ENCODE results near the gene TTLL1. TPM values are rescaled to one million over a fixed set of nuclear protein-coding genes. Genes with fewer than 3 reads are reported as not detected.
"Not testable (repeated sequence)": the region's sequence is repeated elsewhere in the genome, so short reads cannot be mapped to it uniquely, and the experiment has no call there.

Gene TTLL1
- total RNA-seq, 2 experiments from 2014 or later: 8.0 to 8.7 TPM

- no peak for ATAC-seq
- Mint-ChIP-seq H3K9me3 (ENCODE audit: insufficient read depth) (no peaks in the 10 kb centered on the region), H3K27ac (no peak overlapping the region), H3K4me1 (ENCODE audit: low read depth) (peaks cover 20% of the 10 kb centered on the region), H3K27me3 (ENCODE audit: low read depth) (peaks cover 3% of the 10 kb centered on the region), H3K4me3 (no peak overlapping the region), H3K36me3 (ENCODE audit: low read depth) (peaks cover 5% of the 10 kb centered on the region)
- ChIA-PET CTCF (interaction anchor here (2.3 kb wide), 1 partner anchor 12 kb away, joined by 5 read pairs; no protein-coding TSS in a partner anchor), POLR2A (no interaction called here)
- DNase-seq: no peak
These were observed 71.4 kb downstream of the TTLL1 start for GRCh38 chr22:43017525-43018460.

- H3K4me3 Mint-ChIP-seq; H3K27ac Mint-ChIP-seq; H3K9me3 Mint-ChIP-seq (ENCODE audit: insufficient read depth); DNase-seq; ATAC-seq; H3K36me3 Mint-ChIP-seq (ENCODE audit: low read depth); H3K27me3 Mint-ChIP-seq (ENCODE audit: low read depth): not testable (repeated sequence)
- CTCF ChIA-PET: interaction anchor here (2.3 kb wide), 1 partner anchor 11 kb away, joined by 5 read pairs; no protein-coding TSS in a partner anchor
- POLR2A ChIA-PET: interaction anchor here (1.3 kb wide), 1 partner anchor 188 kb away, joined by 4 read pairs; no protein-coding TSS in a partner anchor
- H3K4me1 Mint-ChIP-seq (ENCODE audit: low read depth): peaks cover 20% of the 10 kb centered on the region
These were observed 73.0 kb downstream of the TTLL1 start for GRCh38 chr22:43016150-43016549.

- Mint-ChIP-seq H3K27ac (peak overlapping the region; percentile 77), H3K4me3 (peak overlapping the region; percentile 91)
- POLR2A ChIA-PET: interaction anchor here (0.6 to 1.3 kb wide), 6 partner anchors 15 to 187 kb away, joined by 3 to 4 read pairs (median 3); no protein-coding TSS in a partner anchor
These were observed 73.5 kb downstream of the TTLL1 start for GRCh38 chr22:43015677-43016042.

GRCh38 chr22:43014869-43015676, 74.1 kb downstream of the TTLL1 start, which contains the start of gene PACSIN2:
Gene PACSIN2 (minus strand): TSS chr22:43015149. CDS start chr22:42912080, 103,069 bp downstream.
- peak within 1 kb of the TSS; percentile 80 for H3K27ac Mint-ChIP-seq
- ATAC-seq: peak; percentile 99
- CTCF ChIA-PET: interaction anchor here (0.7 kb wide), 1 partner anchor 19 kb away, joined by 3 read pairs; no protein-coding TSS in a partner anchor
- peaks cover 20% of the 10 kb centered on the region for H3K4me1 Mint-ChIP-seq (ENCODE audit: low read depth)
- H3K4me3 Mint-ChIP-seq: peak within 1 kb of the TSS; percentile 91
- POLR2A ChIA-PET: interaction anchor here (0.6 to 1.5 kb wide), 9 partner anchors 11 to 401 kb away, joined by 3 to 12 read pairs (median 4); partner anchors contain the start of gene POLDIP3
- H3K36me3 Mint-ChIP-seq (ENCODE audit: low read depth): peaks cover 5% of the 10 kb centered on the region
- peaks cover 3% of the 10 kb centered on the region for H3K27me3 Mint-ChIP-seq (ENCODE audit: low read depth)
- H3K9me3 Mint-ChIP-seq (ENCODE audit: insufficient read depth): no peaks in the 10 kb centered on the region
- peak; percentile 99 for DNase-seq

More at GRCh38 chr22:43015677-43016042, 73.5 kb downstream of the TTLL1 start:
- CTCF ChIA-PET: interaction anchor here (0.7 to 2.3 kb wide), 2 partner anchors 10 to 18 kb away, joined by 3 to 5 read pairs; no protein-coding TSS in a partner anchor
- peaks cover 20% of the 10 kb centered on the region for H3K4me1 Mint-ChIP-seq (ENCODE audit: low read depth)
- no peaks in the 10 kb centered on the region for H3K9me3 Mint-ChIP-seq (ENCODE audit: insufficient read depth)
- ATAC-seq (no peak), DNase-seq (no peak)
- H3K27me3 Mint-ChIP-seq (ENCODE audit: low read depth): peaks cover 3% of the 10 kb centered on the region
- H3K36me3 Mint-ChIP-seq (ENCODE audit: low read depth): peaks cover 5% of the 10 kb centered on the region

GRCh38 chr22:43014316-43014868, 74.8 kb downstream of the TTLL1 start:
- Mint-ChIP-seq H3K36me3 (ENCODE audit: low read depth) (peaks cover 5% of the 10 kb centered on the region), H3K4me1 (ENCODE audit: low read depth) (peaks cover 20% of the 10 kb centered on the region), H3K27ac (peak overlapping the region; percentile 80), H3K4me3 (peak overlapping the region; percentile 91), H3K9me3 (ENCODE audit: insufficient read depth) (no peaks in the 10 kb centered on the region), H3K27me3 (ENCODE audit: low read depth) (peaks cover 3% of the 10 kb centered on the region)
- DNase-seq: peak; percentile 38
- POLR2A ChIA-PET: interaction anchor here (1.2 to 1.5 kb wide), 3 partner anchors 10 to 400 kb away, joined by 5 to 12 read pairs (median 5); partner anchors contain the start of gene POLDIP3
- ATAC-seq: peak; percentile 10
- CTCF ChIA-PET: interaction anchor here (1.7 kb wide), 1 partner anchor 147 kb away, joined by 6 read pairs; no protein-coding TSS in a partner anchor

GRCh38 chr22:43013355-43014315, 75.6 kb downstream of the TTLL1 start:
- Mint-ChIP-seq H3K27ac (peak overlapping the region; percentile 80), H3K36me3 (ENCODE audit: low read depth) (peaks cover 5% of the 10 kb centered on the region), H3K4me3 (peak overlapping the region; percentile 91), H3K4me1 (ENCODE audit: low read depth) (peaks cover 21% of the 10 kb centered on the region), H3K9me3 (ENCODE audit: insufficient read depth) (no peaks in the 10 kb centered on the region), H3K27me3 (ENCODE audit: low read depth) (peaks cover 3% of the 10 kb centered on the region)
- ATAC-seq (no peak), DNase-seq (no peak)
- CTCF ChIA-PET: interaction anchor here (0.9 to 1.7 kb wide), 6 partner anchors 8 to 146 kb away, joined by 4 to 7 read pairs (median 5); no protein-coding TSS in a partner anchor
- POLR2A ChIA-PET: interaction anchor here (0.6 to 1.5 kb wide), 5 partner anchors 9 to 399 kb away, joined by 3 to 12 read pairs (median 5); partner anchors contain the start of gene POLDIP3

GRCh38 chr22:43012390-43012789, 76.8 kb downstream of the TTLL1 start:
- no peak overlapping the region for H3K4me3 Mint-ChIP-seq
- H3K36me3 Mint-ChIP-seq (ENCODE audit: low read depth): peaks cover 5% of the 10 kb centered on the region
- H3K4me1 Mint-ChIP-seq (ENCODE audit: low read depth): peaks cover 26% of the 10 kb centered on the region
- no peak for DNase-seq
- no peak overlapping the region for H3K27ac Mint-ChIP-seq
- ATAC-seq: no peak
- POLR2A ChIA-PET: no interaction called here
- no peaks in the 10 kb centered on the region for H3K9me3 Mint-ChIP-seq (ENCODE audit: insufficient read depth)
- CTCF ChIA-PET: interaction anchor here (1.6 kb wide), 1 partner anchor 22 kb away, joined by 7 read pairs; no protein-coding TSS in a partner anchor
- H3K27me3 Mint-ChIP-seq (ENCODE audit: low read depth): peaks cover 3% of the 10 kb centered on the region

GRCh38 chr22:43011079-43011478, 78.1 kb downstream of the TTLL1 start:
- Mint-ChIP-seq H3K27me3 (ENCODE audit: low read depth) (peaks cover 3% of the 10 kb centered on the region), H3K36me3 (ENCODE audit: low read depth) (peaks cover 5% of the 10 kb centered on the region), H3K9me3 (ENCODE audit: insufficient read depth) (no peaks in the 10 kb centered on the region), H3K27ac (no peak overlapping the region), H3K4me3 (no peak overlapping the region), H3K4me1 (ENCODE audit: low read depth) (peaks cover 29% of the 10 kb centered on the region)
- ATAC-seq (no peak), DNase-seq (no peak)
- CTCF ChIA-PET: interaction anchor here (0.9 kb wide), 1 partner anchor 134 kb away, joined by 3 read pairs; no protein-coding TSS in a partner anchor
- POLR2A ChIA-PET: no interaction called here

GRCh38 chr22:43009444-43009843, 79.7 kb downstream of the TTLL1 start:
- ChIA-PET CTCF (no interaction called here), POLR2A (no interaction called here)
- no peak for ATAC-seq

GRCh38 chr22:43008921-43009320, 80.3 kb downstream of the TTLL1 start:
- H3K27me3 Mint-ChIP-seq (ENCODE audit: low read depth): no peaks in the 10 kb centered on the region
- H3K9me3 Mint-ChIP-seq (ENCODE audit: insufficient read depth): no peaks in the 10 kb centered on the region
- ChIA-PET CTCF (no interaction called here), POLR2A (no interaction called here)
- no peak overlapping the region for H3K4me3 Mint-ChIP-seq
- H3K4me1 Mint-ChIP-seq (ENCODE audit: low read depth): peaks cover 38% of the 10 kb centered on the region
- H3K27ac Mint-ChIP-seq: no peak overlapping the region
- DNase-seq (no peak), ATAC-seq (no peak)
- peaks cover 5% of the 10 kb centered on the region for H3K36me3 Mint-ChIP-seq (ENCODE audit: low read depth)

More at GRCh38 chr22:43009444-43009843, 79.7 kb downstream of the TTLL1 start:
- DNase-seq: no peak
- Mint-ChIP-seq H3K4me1 (ENCODE audit: low read depth) (peaks cover 35% of the 10 kb centered on the region), H3K36me3 (ENCODE audit: low read depth) (peaks cover 5% of the 10 kb centered on the region), H3K4me3 (no peak overlapping the region), H3K9me3 (ENCODE audit: insufficient read depth) (no peaks in the 10 kb centered on the region), H3K27ac (no peak overlapping the region), H3K27me3 (ENCODE audit: low read depth) (no peaks in the 10 kb centered on the region)
